HG03280 (cell line): ENCODE measurements around the gene TMEM168.

Source experiments
- ATAC-seq: cut with Tn5 transposase; IDR thresholded peaks from one replicate; pipeline ENCODE4 v1.9.1; 2021; ENCODE audit warnings: mild to moderate bottlenecking, moderate library complexity; ENCODE audit not compliant: unreplicated experiment

TMEM168 gene

DNA sequence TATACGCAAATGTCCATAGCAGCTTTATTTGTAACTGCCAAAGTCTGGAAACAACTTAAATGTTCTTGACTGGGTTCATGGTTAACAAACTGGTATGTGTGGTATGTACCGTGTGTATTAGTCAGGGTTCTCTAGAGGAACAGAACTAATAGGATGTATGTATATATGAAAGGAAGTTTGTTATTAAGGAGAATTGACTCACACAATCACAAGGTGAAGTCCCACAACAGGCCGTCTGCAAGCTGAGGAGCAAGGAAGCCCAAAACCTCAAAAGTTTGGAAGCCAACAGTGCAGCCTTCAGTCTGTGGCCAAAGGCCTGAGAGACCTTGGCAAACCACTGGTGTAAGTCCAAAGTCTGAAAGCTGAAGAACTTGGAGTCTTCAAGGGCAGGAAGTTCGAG is 66.8 kb downstream of the TMEM168 start:
- ATAC-seq, result no peak

DNA sequence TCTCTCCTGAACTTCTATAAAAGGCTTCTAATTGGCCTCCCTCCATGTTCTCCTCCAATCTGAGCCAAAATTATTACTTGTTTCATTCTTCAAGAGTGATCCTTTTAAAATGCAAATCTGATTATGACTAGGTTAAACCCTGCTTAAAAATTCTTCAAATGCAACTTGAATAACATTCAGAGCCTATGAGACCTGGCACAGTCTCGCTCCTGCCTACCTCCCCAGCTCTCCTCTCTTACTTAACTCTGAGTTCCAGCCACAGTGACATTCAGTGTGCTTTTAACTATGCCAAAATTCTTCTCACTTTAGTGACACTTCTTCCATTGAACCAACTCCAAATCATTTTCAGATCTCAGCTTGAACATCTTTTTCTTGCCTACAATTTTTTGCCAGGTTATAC is 68.8 kb downstream of the TMEM168 start:
- no peak for ATAC-seq

DNA sequence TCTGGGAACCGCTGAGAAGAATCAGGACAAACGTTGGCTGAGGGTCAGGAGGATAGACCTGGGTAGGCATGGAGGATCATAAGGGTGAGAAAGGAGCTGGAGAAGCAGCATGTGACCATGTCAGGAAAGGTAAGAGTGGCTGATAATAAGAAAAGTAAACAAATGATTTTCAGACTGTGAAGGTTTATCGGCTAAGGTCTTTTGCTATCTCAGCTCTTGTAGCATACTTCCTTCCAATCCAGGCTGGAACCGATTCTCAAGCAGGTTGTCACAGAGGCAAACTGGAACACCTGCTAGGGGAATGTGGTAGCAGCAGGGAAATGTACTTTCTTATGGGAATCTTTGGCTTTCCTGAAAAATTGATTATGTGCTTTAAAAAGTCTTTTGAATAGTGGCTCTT is 74.7 kb downstream of the TMEM168 start:
- ATAC-seq, result no peak

DNA sequence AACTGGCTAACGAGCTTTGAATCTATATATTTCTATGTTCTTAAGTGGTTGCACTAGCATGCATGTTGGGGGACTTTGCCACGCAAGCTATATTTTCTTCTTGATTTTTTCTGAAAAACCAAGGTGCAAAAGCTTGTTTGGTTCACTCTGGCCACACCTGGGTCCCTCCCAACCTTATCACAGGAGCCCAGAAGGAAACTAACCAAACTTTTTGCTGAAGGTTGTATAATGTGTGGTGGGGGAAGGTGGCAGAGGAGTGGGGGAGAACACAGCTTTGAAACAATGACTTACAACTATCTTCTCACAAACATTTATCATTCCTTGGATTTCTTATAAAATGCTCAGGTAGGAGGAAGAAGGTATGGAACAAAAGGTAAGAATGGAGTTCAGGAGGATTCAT is 75.3 kb downstream of the TMEM168 start:
- no peak for ATAC-seq
